ENCODE data around the gene TRIM63. TPM values are rescaled to one million over a fixed set of nuclear protein-coding genes. Genes with fewer than 3 reads are reported as not detected.
"Not testable (repeated sequence)": the region's sequence is repeated elsewhere in the genome, so short reads cannot be mapped to it uniquely, and the experiment has no call there.

Gene TRIM63
- total RNA-seq, 2 donors from 2014 or later, result not detected

DNA sequence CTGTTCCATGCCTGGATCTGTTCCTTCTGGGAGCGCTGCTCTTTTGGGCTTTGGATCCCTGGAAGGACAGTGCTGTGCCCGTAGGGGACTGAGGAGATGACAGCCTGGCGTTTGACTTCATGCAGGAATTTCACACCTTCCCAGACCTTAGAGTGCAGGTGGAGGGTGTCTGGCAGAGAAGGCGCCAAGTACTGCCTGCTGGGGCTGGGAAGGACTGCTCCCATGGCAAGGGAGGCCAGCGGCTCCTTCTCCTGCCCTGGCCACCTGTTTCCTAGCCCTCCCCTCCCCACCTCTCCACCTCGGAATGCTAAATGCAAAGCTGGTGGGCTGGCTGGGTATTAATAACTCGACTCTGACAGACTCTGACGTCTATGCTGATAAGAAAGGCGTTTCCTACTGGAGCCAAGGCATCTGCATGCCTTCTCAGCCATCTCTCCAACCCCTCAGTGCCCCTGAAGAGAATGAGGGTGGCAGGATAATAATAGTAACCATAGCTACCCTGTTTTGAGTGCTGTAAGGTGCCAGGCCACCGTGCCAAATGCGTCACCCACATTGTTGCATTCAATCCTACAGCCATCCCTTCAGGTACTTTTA, 26.7 kb upstream of the TRIM63 start:
- H3K4me1 ChIP-seq, result peaks cover 23% of the 10 kb centered on the region
- no peaks in the 10 kb centered on the region for H3K9me3 ChIP-seq
- intact Hi-C loops (cut with DNase I), result no loop called here
- 8 to 19% methylated on average over 7 to 11 of the region's 11 CpGs for WGBS, 2 donors
- H3K27me3 ChIP-seq, result no peaks in the 10 kb centered on the region
- no peak overlapping the region for H3K4me3 ChIP-seq
- peak overlapping the region; percentile 54 to 78 (median 65) for H3K27ac ChIP-seq
- TF ChIP-seq CTCF (IDR thresholded peaks at IDR 0.05) (peak in 1 of 7 experiments; percentile 4), POLR2A (IDR thresholded peaks at IDR 0.05) (peak in 1 of 3 donors; percentile 73)
- DNase-seq (peak; percentile 63 to 90 (median 74)), ATAC-seq (peak; percentile 90)
- no peaks in the 10 kb centered on the region for H3K36me3 ChIP-seq (replicated peaks in 1 of 2; ENCODE audit: insufficient read depth in 1 of 2, low read depth in 2 of 2)

GRCh38 chr1:26093569-26093968, 26.1 kb upstream of the TRIM63 start:
- H3K36me3 ChIP-seq (replicated peaks in 1 of 2; ENCODE audit: insufficient read depth in 1 of 2, low read depth in 2 of 2); intact Hi-C loops (cut with DNase I); DNase-seq; H3K9me3 ChIP-seq; H3K27me3 ChIP-seq; ATAC-seq; H3K4me3 ChIP-seq: not testable (repeated sequence)
- Histone ChIP-seq H3K27ac (peak overlapping the region; percentile 54 to 78 (median 65)), H3K4me1 (peaks cover 23% of the 10 kb centered on the region)
- 46 to 49% methylated on average over 6 of the region's 6 CpGs for WGBS, 2 donors

- no peak for TF ChIP-seq CTCF (IDR thresholded peaks at IDR 0.05)
- TF ChIP-seq POLR2A (IDR thresholded peaks at IDR 0.05), result no peak
- Histone ChIP-seq H3K27ac (no peak overlapping the region), H3K36me3 (replicated peaks in 1 of 2; ENCODE audit: insufficient read depth in 1 of 2, low read depth in 2 of 2) (no peaks in the 10 kb centered on the region), H3K9me3 (no peaks in the 10 kb centered on the region), H3K4me1 (peaks cover 23% of the 10 kb centered on the region), H3K4me3 (no peak overlapping the region), H3K27me3 (no peaks in the 10 kb centered on the region)
- no peak for ATAC-seq
- 75 to 79% methylated on average over 7 of the region's 7 CpGs for WGBS, 2 donors
- no peak for DNase-seq
- intact Hi-C loops (cut with DNase I), result no loop called here
Measured at GRCh38 chr1:26092422-26092821, 25.0 kb upstream of the TRIM63 start.

DNA sequence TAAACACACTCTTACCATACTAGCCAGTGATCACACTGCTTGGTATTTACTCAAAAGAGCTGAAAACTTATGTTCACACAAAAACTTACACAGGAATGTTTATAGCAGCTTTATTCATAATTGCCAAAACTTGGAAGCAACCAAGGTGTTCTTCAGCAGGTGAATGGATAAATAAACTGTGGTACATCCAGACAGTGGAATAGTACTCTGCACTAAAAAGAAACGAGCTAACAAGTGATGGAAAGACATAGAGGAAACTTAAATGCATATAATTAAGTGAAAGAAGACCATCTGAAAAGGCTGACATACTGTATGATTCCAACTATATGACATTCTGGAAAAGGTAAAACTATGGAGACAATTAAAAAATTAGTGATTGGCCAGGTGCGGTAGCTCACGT, 23.5 kb upstream of the TRIM63 start:
- TF ChIP-seq POLR2A (IDR thresholded peaks at IDR 0.05) (no peak), CTCF (IDR thresholded peaks at IDR 0.05) (no peak)
- H3K4me3 ChIP-seq, result no peak overlapping the region
- intact Hi-C loops (cut with DNase I), result no loop called here
- H3K27me3 ChIP-seq, result no peaks in the 10 kb centered on the region
- peaks cover 23% of the 10 kb centered on the region for H3K4me1 ChIP-seq
- 80 to 86% methylated on average over 3 of the region's 3 CpGs for WGBS, 2 donors
- no peaks in the 10 kb centered on the region for H3K36me3 ChIP-seq (replicated peaks in 1 of 2; ENCODE audit: insufficient read depth in 1 of 2, low read depth in 2 of 2)
- no peaks in the 10 kb centered on the region for H3K9me3 ChIP-seq
- no peak for ATAC-seq
- H3K27ac ChIP-seq, result no peak overlapping the region
- no peak for DNase-seq

GRCh38 chr1:26089125-26089524, 21.7 kb upstream of the TRIM63 start:
- 93 to 96% methylated on average over 3 of the region's 3 CpGs for WGBS, 2 donors
- no peak for ATAC-seq
- no peaks in the 10 kb centered on the region for H3K9me3 ChIP-seq

More at GRCh38 chr1:26089125-26089524, 21.7 kb upstream of the TRIM63 start:
- DNase-seq, result no peak
- Histone ChIP-seq H3K27ac (no peak overlapping the region), H3K4me3 (no peak overlapping the region), H3K4me1 (peaks cover 14% of the 10 kb centered on the region), H3K36me3 (replicated peaks in 1 of 2; ENCODE audit: insufficient read depth in 1 of 2, low read depth in 2 of 2) (no peaks in the 10 kb centered on the region), H3K27me3 (no peaks in the 10 kb centered on the region)
- intact Hi-C loops (cut with DNase I), result no loop called here
- TF ChIP-seq CTCF (IDR thresholded peaks at IDR 0.05), result no peak
- no peak for TF ChIP-seq POLR2A (IDR thresholded peaks at IDR 0.05)

Measured in body of pancreas (tissue), 4 donors.